SK-N-SH (cell line): ENCODE measurements around the gene ELAVL2. TPM values are rescaled to one million over a fixed set of nuclear protein-coding genes. Genes with fewer than 3 reads are reported as not detected.

ENCODE experiments used
- CTCF ChIA-PET: fragments of 300-600, 350-600 bp; formaldehyde crosslinking; extraction: SDS; loops from one replicate; lab custom pipeline; 2021; lab: Yijun Ruan, JAX
- POLR2A ChIA-PET: fragments of 350-600 bp; sonication (Branson Sonifier 250); formaldehyde crosslinking; extraction: SDS; loops from one replicate; lab custom pipeline; 2020; ENCODE audit warnings: antibody characterized with exemption, inconsistent platforms; lab: Yijun Ruan, JAX
- DNase-seq: peaks from one replicate; pipeline ENCODE4 v3.0.0; 2012
- H2AFZ ChIP-seq: fragments of 200-600 bp; sonication (generic); 2 replicates; pipeline ENCODE4 v1.8.1; 2016; ENCODE audit warnings: antibody characterized with exemption, mild to moderate bottlenecking, low read depth
- H3F3A ChIP-seq: fragments of 200-600 bp; sonication (generic); replicated peaks from 2 replicates; pipeline ENCODE3; 2016; ENCODE audit warnings: antibody characterized with exemption, mild to moderate bottlenecking; ENCODE audit not compliant: insufficient read depth
- H3K27ac ChIP-seq, 2 experiments: fragments of 200-500 bp in 1 of 2; fragments of 200-600 bp in 1 of 2; sonication (Bioruptor generic) in 1 of 2; sonication (generic), shearing (Covaris generic) in 1 of 2; 2 replicates each; pipeline versions ENCODE4 v1.5.1 to v1.6.1; 2014 to 2016; ENCODE audit warnings: low read depth in 2 of 2, inconsistent platforms in 1 of 2, low read length in 1 of 2, mild to moderate bottlenecking in 1 of 2, mixed read lengths in 1 of 2
- H3K27me3 ChIP-seq: fragments of 200-600 bp; sonication (generic), shearing (Covaris generic); 2 replicates; pipeline ENCODE4 v1.6.1; 2016; ENCODE audit warnings: mixed run types; ENCODE audit not compliant: insufficient read depth
- H3K36me3 ChIP-seq, 2 experiments: fragments of 200-500 bp in 1 of 2; fragments of 200-600 bp in 1 of 2; sonication (Bioruptor generic) in 1 of 2; sonication (generic) in 1 of 2; replicated peaks in 1 of 2; 2 replicates each; pipeline versions ENCODE3 to v1.5.1; 2014 to 2016; ENCODE audit warnings: low read length in 1 of 2, mild to moderate bottlenecking in 1 of 2; ENCODE audit not compliant: insufficient read depth in 2 of 2, control insufficient read depth in 1 of 2
- H3K4me1 ChIP-seq, 2 experiments: fragments of 200-500 bp in 1 of 2; fragments of 200-600 bp in 1 of 2; sonication (Bioruptor generic) in 1 of 2; sonication (generic), shearing (Covaris generic) in 1 of 2; 2 replicates each; pipeline versions ENCODE4 v1.5.1 to v1.6.1; 2014 to 2016; ENCODE audit warnings: low read depth in 1 of 2, low read length in 1 of 2, mixed run types in 1 of 2; ENCODE audit not compliant: insufficient read depth in 2 of 2, control insufficient read depth in 1 of 2
- H3K4me2 ChIP-seq: fragments of 200-600 bp; sonication (generic), shearing (Covaris generic); 2 replicates; pipeline ENCODE4 v1.6.1; 2017; ENCODE audit warnings: mixed run types
- H3K4me3 ChIP-seq, 2 experiments: fragments of 200-500 bp in 1 of 2; fragments of 200-600 bp in 1 of 2; sonication (Bioruptor generic) in 1 of 2; sonication (generic), shearing (Covaris generic) in 1 of 2; 2 replicates each; pipeline versions ENCODE4 v1.5.1 to v1.8.1; 2014 to 2016; ENCODE audit warnings: low read depth in 2 of 2, inconsistent platforms in 1 of 2, low read length in 1 of 2, mild to moderate bottlenecking in 1 of 2, mixed read lengths in 1 of 2, moderate library complexity in 1 of 2
- H3K79me2 ChIP-seq: fragments of 200-600 bp; sonication (generic); 2 replicates; pipeline ENCODE4 v1.8.1; 2017; ENCODE audit warnings: mild to moderate bottlenecking; ENCODE audit not compliant: insufficient read depth
- H3K9ac ChIP-seq: fragments of 200-600 bp; sonication (generic); 2 replicates; pipeline ENCODE4 v1.6.1; 2017; ENCODE audit warnings: mixed run types
- H3K9me2 ChIP-seq: fragments of 200-600 bp; sonication (generic); 2 replicates; pipeline ENCODE4 v1.6.1; 2017; ENCODE audit warnings: mixed run types
- H3K9me3 ChIP-seq: fragments of 200-600 bp; sonication (generic); 2 replicates; pipeline ENCODE4 v1.6.1; 2017; ENCODE audit warnings: mixed run types, mild to moderate bottlenecking, moderate library complexity
- H4K20me1 ChIP-seq: fragments of 200-600 bp; sonication (generic); 2 replicates; pipeline ENCODE4 v1.6.1; 2017; ENCODE audit warnings: mild to moderate bottlenecking, mixed run types; ENCODE audit not compliant: insufficient read depth
- CHD2 ChIP-seq: fragments of 150-350 bp; IDR thresholded peaks from 2 replicates; pipeline ENCODE4 v1.6.1; 2018; ENCODE audit warnings: low read length; ENCODE audit not compliant: partially characterized antibody
- ELF1 ChIP-seq: IDR thresholded peaks from 2 replicates; pipeline ENCODE4 v1.4.0; 2012
- EZH2phosphoT487 ChIP-seq: fragments of 200-600 bp; sonication (generic); IDR thresholded peaks from 2 replicates; pipeline ENCODE4 v1.6.1; 2017; ENCODE audit warnings: low read depth, mixed run types, mild to moderate bottlenecking, antibody characterized with exemption, moderate library complexity, borderline replicate concordance
- FOXJ3 ChIP-seq: sonication (generic); formaldehyde crosslinking; IDR thresholded peaks from 2 replicates; pipeline ENCODE4 v1.5.1; 2020; ENCODE audit warnings: mild to moderate bottlenecking, missing genetic modification reagents
- GABPA ChIP-seq: IDR thresholded peaks from 2 replicates; pipeline ENCODE4 v1.4.0; 2012; ENCODE audit warnings: low read depth, mild to moderate bottlenecking
- MEF2A ChIP-seq: IDR thresholded peaks from 2 replicates; pipeline ENCODE4 v1.4.0; 2012; ENCODE audit warnings: low read depth, borderline replicate concordance
- MXI1 ChIP-seq: IDR thresholded peaks from 2 replicates; pipeline ENCODE4 v1.6.1; 2012; ENCODE audit warnings: mild to moderate bottlenecking, low read depth, low read length, improper control_type of control experiment
- NFIC ChIP-seq: IDR thresholded peaks from 2 replicates; pipeline ENCODE4 v1.4.0; 2012; ENCODE audit warnings: borderline replicate concordance
- NRF1 ChIP-seq: IDR thresholded peaks from 2 replicates; pipeline ENCODE4 v1.6.1; 2012; ENCODE audit warnings: low read depth, mild to moderate bottlenecking, low read length
- POLR2AphosphoS5 ChIP-seq: IDR thresholded peaks from 2 replicates; pipeline ENCODE4 v1.6.1; 2012; ENCODE audit warnings: low read depth, low read length
- RAD21 ChIP-seq: IDR thresholded peaks from 2 replicates; pipeline ENCODE4 v1.6.1; 2012; ENCODE audit warnings: mild to moderate bottlenecking, low read length
- RXRA ChIP-seq: IDR thresholded peaks from 2 replicates; pipeline ENCODE4 v1.4.0; 2012; ENCODE audit warnings: low read depth, mild to moderate bottlenecking, borderline replicate concordance
- SIN3A ChIP-seq: IDR thresholded peaks from 2 replicates; pipeline ENCODE4 v1.6.1; 2012; ENCODE audit warnings: low read depth, mild to moderate bottlenecking, low read length, moderate library complexity, borderline replicate concordance
- WGBS: methylation state at CpG from one replicate; pipeline ENCODE4 v1.1.6; 2017; ENCODE audit warnings: low lambda C conversion rate; 5-methylcytosine and 5-hydroxymethylcytosine counted together
- polyA plus RNA-seq, 3 experiments: library from polyadenylated mRNA; depleted of rRNA; stranded (reverse); fragments of >200 nt; gene quantifications; 2 replicates each; pipeline ENCODE4 v1.2.3, GENCODE V29; 2012
- TF ChIP-seq, protein P1 (sequence below): fragments of 200-600 bp; sonication (generic); IDR thresholded peaks from 2 replicates; pipeline ENCODE4 v1.6.1; 2017; ENCODE audit warnings: antibody characterized with exemption, mild to moderate bottlenecking, moderate library complexity
- TF ChIP-seq, protein P2 (sequence below): IDR thresholded peaks from 2 replicates; pipeline ENCODE4 v1.4.0; 2012; ENCODE audit warnings: low read depth, borderline replicate concordance
- TF ChIP-seq, protein P3 (sequence below): IDR thresholded peaks from 2 replicates; pipeline ENCODE4 v1.4.0; 2012; ENCODE audit warnings: low read depth
- TF ChIP-seq, protein P4 (sequence below): IDR thresholded peaks from 2 replicates; pipeline ENCODE4 v1.6.1; 2012; ENCODE audit warnings: mild to moderate bottlenecking, low read depth, low read length, moderate library complexity

The ELAVL2 gene
- polyA plus RNA-seq, 1 of the 3 experiments (the other 2 are of a cell fraction), result 0.15 TPM

DNA sequence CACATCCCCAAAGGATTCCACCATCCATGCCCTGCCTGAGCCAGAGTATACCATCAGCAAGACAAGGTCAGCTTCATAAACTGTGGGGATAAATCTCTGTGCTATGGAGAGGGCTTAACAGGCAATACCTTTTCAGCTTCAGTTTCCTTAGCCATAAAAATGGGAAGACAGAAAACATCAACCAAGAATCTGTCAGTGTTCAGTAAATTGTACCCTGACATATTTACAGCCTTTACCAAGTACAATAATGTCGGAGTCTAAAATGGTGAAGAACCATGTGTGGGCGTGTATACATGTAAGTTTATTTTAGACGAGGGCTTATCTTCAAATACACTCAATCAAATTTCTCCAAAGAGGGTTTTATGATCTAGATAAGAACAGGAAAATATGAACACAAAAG is 94.7 kb downstream of the ELAVL2 start:
- H3F3A ChIP-seq, result no peaks in the 10 kb centered on the region
- POLR2A ChIA-PET, result no interaction called here
- no peak for DNase-seq
- no peaks in the 10 kb centered on the region for H3K9me2 ChIP-seq
- H3K9me3 ChIP-seq, result 0 out of 2 replicates have a peak, but pooled peaks cover 4% of the 10 kb centered on the region
- H3K79me2 ChIP-seq, result no peaks in the 10 kb centered on the region
- no peak overlapping the region for H3K27ac ChIP-seq
- H3K36me3 ChIP-seq, result no peaks in the 10 kb centered on the region
- no peak overlapping the region for H2AFZ ChIP-seq
- CTCF ChIA-PET, result no interaction called here
- 40% methylated on average over 3 of the region's 3 CpGs for WGBS
- no peaks in the 10 kb centered on the region for H3K4me1 ChIP-seq
- no peaks in the 10 kb centered on the region for H4K20me1 ChIP-seq
- TF ChIP-seq GABPA (no peak), NRF1 (no peak), FOXJ3 (CRISPR knock-in tag) (no peak), CHD2 (no peak), NFIC (no peak), RAD21 (no peak), MXI1 (no peak), SIN3A (no peak), EZH2phosphoT487 (no peak), POLR2AphosphoS5 (no peak), ELF1 (no peak), RXRA (no peak), MEF2A (no peak)
- TF ChIP-seq, protein P1, sequence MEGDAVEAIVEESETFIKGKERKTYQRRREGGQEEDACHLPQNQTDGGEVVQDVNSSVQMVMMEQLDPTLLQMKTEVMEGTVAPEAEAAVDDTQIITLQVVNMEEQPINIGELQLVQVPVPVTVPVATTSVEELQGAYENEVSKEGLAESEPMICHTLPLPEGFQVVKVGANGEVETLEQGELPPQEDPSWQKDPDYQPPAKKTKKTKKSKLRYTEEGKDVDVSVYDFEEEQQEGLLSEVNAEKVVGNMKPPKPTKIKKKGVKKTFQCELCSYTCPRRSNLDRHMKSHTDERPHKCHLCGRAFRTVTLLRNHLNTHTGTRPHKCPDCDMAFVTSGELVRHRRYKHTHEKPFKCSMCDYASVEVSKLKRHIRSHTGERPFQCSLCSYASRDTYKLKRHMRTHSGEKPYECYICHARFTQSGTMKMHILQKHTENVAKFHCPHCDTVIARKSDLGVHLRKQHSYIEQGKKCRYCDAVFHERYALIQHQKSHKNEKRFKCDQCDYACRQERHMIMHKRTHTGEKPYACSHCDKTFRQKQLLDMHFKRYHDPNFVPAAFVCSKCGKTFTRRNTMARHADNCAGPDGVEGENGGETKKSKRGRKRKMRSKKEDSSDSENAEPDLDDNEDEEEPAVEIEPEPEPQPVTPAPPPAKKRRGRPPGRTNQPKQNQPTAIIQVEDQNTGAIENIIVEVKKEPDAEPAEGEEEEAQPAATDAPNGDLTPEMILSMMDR, result no peak
- TF ChIP-seq, protein P2, sequence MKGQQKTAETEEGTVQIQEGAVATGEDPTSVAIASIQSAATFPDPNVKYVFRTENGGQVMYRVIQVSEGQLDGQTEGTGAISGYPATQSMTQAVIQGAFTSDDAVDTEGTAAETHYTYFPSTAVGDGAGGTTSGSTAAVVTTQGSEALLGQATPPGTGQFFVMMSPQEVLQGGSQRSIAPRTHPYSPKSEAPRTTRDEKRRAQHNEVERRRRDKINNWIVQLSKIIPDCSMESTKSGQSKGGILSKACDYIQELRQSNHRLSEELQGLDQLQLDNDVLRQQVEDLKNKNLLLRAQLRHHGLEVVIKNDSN, result no peak
- TF ChIP-seq, protein P3, sequence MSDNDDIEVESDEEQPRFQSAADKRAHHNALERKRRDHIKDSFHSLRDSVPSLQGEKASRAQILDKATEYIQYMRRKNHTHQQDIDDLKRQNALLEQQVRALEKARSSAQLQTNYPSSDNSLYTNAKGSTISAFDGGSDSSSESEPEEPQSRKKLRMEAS, result no peak
- TF ChIP-seq, protein P4, sequence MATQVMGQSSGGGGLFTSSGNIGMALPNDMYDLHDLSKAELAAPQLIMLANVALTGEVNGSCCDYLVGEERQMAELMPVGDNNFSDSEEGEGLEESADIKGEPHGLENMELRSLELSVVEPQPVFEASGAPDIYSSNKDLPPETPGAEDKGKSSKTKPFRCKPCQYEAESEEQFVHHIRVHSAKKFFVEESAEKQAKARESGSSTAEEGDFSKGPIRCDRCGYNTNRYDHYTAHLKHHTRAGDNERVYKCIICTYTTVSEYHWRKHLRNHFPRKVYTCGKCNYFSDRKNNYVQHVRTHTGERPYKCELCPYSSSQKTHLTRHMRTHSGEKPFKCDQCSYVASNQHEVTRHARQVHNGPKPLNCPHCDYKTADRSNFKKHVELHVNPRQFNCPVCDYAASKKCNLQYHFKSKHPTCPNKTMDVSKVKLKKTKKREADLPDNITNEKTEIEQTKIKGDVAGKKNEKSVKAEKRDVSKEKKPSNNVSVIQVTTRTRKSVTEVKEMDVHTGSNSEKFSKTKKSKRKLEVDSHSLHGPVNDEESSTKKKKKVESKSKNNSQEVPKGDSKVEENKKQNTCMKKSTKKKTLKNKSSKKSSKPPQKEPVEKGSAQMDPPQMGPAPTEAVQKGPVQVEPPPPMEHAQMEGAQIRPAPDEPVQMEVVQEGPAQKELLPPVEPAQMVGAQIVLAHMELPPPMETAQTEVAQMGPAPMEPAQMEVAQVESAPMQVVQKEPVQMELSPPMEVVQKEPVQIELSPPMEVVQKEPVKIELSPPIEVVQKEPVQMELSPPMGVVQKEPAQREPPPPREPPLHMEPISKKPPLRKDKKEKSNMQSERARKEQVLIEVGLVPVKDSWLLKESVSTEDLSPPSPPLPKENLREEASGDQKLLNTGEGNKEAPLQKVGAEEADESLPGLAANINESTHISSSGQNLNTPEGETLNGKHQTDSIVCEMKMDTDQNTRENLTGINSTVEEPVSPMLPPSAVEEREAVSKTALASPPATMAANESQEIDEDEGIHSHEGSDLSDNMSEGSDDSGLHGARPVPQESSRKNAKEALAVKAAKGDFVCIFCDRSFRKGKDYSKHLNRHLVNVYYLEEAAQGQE, result no peak
- no peak overlapping the region for H3K4me2 ChIP-seq
- H3K27me3 ChIP-seq, result no peaks in the 10 kb centered on the region
- H3K4me3 ChIP-seq, result no peak overlapping the region
- H3K9ac ChIP-seq, result no peak overlapping the region
